ENCODE measurements around the gene IPMK.
A peak's percentile ranks its signal among the peaks of the same experiment; 100 is the strongest.

IPMK gene

GRCh38 chr10:58153751-58154150 is 113.9 kb downstream of the IPMK start:
- DNase-seq (ENCODE audit: low read depth, low spot score) = no peak

- peak; percentile 65 for DNase-seq (ENCODE audit: low read depth, low spot score)
Observed at GRCh38 chr10:58152673-58153263, 114.9 kb downstream of the IPMK start.

GRCh38 chr10:58150290-58150689 is 117.4 kb downstream of the IPMK start:
- no peak for DNase-seq (ENCODE audit: low read depth, low spot score)

- DNase-seq (ENCODE audit: low read depth, low spot score) = no peak
Observed at GRCh38 chr10:58143944-58144343, 123.8 kb downstream of the IPMK start.

Data from ELF-1 (cell line).